SU-DHL-6 (cell line): ENCODE data around the gene ZDHHC8.

Experiments used
- H2AFZ ChIP-seq: fragments of 200-600 bp; sonication (generic); 2 replicates; pipeline ENCODE4 v1.6.1; 2014; ENCODE audit warnings: low read depth, mild to moderate bottlenecking, moderate library complexity, mixed read lengths, antibody characterized with exemption, low read length; ENCODE audit not compliant: severe bottlenecking
- H3F3A ChIP-seq: fragments of 200-600 bp; shearing (Covaris generic); 2 replicates; pipeline ENCODE4 v1.6.0; 2016; ENCODE audit warnings: antibody characterized with exemption, mild to moderate bottlenecking; ENCODE audit not compliant: insufficient read depth
- H3K27ac ChIP-seq: fragments of 200-600 bp; sonication (generic); 2 replicates; pipeline ENCODE4 v1.5.1; 2016; ENCODE audit warnings: low read depth, mild to moderate bottlenecking, low read length, moderate library complexity, mixed read lengths
- H3K27me3 ChIP-seq: fragments of 200-600 bp; sonication (generic), shearing (Covaris generic); 2 replicates; pipeline ENCODE4 v1.6.0; 2014; ENCODE audit warnings: mild to moderate bottlenecking, low read length
- H3K36me3 ChIP-seq: fragments of 200-600 bp; sonication (generic); 2 replicates; pipeline ENCODE4 v1.6.1; 2014; ENCODE audit warnings: mild to moderate bottlenecking, low read length, mixed read lengths
- H3K4me2 ChIP-seq: fragments of 300-600, 200-600 bp; shearing (Covaris generic), sonication (generic); 2 replicates; pipeline ENCODE4 v1.6.0; 2014; ENCODE audit warnings: low read length, low read depth, mild to moderate bottlenecking; ENCODE audit not compliant: poor library complexity, severe bottlenecking
- H3K4me3 ChIP-seq: fragments of 200-600 bp; sonication (generic); 2 replicates; pipeline ENCODE4 v1.5.1; 2014; ENCODE audit warnings: antibody characterized with exemption, low read length, mild to moderate bottlenecking, mixed read lengths; ENCODE audit not compliant: insufficient read depth, poor library complexity, severe bottlenecking
- H3K79me2 ChIP-seq: fragments of 200-600 bp; sonication (generic); 2 replicates; pipeline ENCODE4 v1.6.1; 2014; ENCODE audit warnings: mild to moderate bottlenecking, low read length, moderate library complexity; ENCODE audit not compliant: insufficient read depth
- H3K9ac ChIP-seq: fragments of 200-600 bp; sonication (generic); 2 replicates; pipeline ENCODE4 v1.7.0; 2014; ENCODE audit warnings: mild to moderate bottlenecking, low read length
- H3K9me2 ChIP-seq: fragments of 200-600 bp; sonication (generic); replicated peaks from 2 replicates; pipeline ENCODE4 v1.6.1; 2014; ENCODE audit warnings: low read length; ENCODE audit not compliant: insufficient read depth
- H3K9me3 ChIP-seq: fragments of 200-600 bp; sonication (generic); 2 replicates; pipeline ENCODE4 v1.6.1; 2014; ENCODE audit warnings: low read length, mixed read lengths; ENCODE audit not compliant: insufficient read depth
- H4K20me1 ChIP-seq: fragments of 200-600 bp; sonication (generic); 2 replicates; pipeline ENCODE4 v1.6.1; 2014; ENCODE audit warnings: low read depth, mild to moderate bottlenecking, antibody characterized with exemption, low read length, moderate library complexity, mixed read lengths
- EZH2phosphoT487 ChIP-seq: fragments of 200-600 bp; sonication (generic), shearing (Covaris generic); conservative IDR thresholded peaks from 2 replicates; pipeline ENCODE4 v1.6.1; 2018; ENCODE audit warnings: mild to moderate bottlenecking, antibody characterized with exemption, low read length, moderate library complexity, mixed read lengths
- TF ChIP-seq, protein P1 (sequence below): fragments of 200-600 bp; sonication (generic); IDR thresholded peaks from one replicate; pipeline ENCODE4 v1.5.1; 2017; ENCODE audit warnings: antibody characterized with exemption, mild to moderate bottlenecking, low read length, moderate library complexity; ENCODE audit not compliant: insufficient read depth, poor library complexity, severe bottlenecking

Gene ZDHHC8

DNA sequence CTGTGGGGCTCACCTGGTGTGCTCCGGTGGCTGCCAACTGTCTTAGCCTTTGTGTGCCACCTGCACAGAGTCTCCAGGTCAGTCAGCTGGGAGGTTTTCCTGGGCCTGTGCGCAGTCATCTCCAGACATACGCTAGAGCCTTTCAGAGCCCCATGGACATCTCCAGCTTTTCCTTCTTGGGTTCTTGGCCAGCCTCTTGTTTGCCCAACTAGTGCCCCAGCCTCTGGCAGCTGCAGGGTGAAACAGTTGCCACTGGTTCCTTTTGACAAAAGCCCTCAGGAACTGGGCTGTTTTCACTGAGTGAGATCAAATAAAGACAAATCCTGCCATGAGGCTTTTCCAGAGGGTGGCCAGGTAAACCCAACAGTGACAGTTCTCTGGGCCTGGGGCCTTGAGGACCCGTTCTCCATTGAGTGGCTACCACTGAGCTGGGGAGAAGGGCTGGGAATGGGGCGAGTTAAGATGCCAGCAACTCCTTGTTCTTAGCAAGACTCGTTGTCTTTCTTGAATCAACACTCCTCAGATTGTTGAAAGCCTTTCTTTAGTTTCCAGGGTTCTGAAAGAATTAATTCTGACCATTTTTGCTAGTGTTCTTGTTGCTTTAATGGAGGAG lies 32.4 kb upstream of the ZDHHC8 start:
- H3K9ac ChIP-seq, result no peak overlapping the region
- H3K9me3 ChIP-seq, result no peaks in the 10 kb centered on the region
- H3K4me3 ChIP-seq, result no peak overlapping the region
- no peaks in the 10 kb centered on the region for H4K20me1 ChIP-seq
- no peak overlapping the region for H2AFZ ChIP-seq
- no peak overlapping the region for H3K4me2 ChIP-seq
- no peak overlapping the region for H3K27ac ChIP-seq
- no peaks in the 10 kb centered on the region for H3K79me2 ChIP-seq
- H3K27me3 ChIP-seq, result no peaks in the 10 kb centered on the region
- H3K36me3 ChIP-seq, result peaks cover 2% of the 10 kb centered on the region; the same call in 1 of the 2 replicates
- H3K9me2 ChIP-seq, result no peaks in the 10 kb centered on the region
- no peak for TF ChIP-seq EZH2phosphoT487
- TF ChIP-seq, protein P1, sequence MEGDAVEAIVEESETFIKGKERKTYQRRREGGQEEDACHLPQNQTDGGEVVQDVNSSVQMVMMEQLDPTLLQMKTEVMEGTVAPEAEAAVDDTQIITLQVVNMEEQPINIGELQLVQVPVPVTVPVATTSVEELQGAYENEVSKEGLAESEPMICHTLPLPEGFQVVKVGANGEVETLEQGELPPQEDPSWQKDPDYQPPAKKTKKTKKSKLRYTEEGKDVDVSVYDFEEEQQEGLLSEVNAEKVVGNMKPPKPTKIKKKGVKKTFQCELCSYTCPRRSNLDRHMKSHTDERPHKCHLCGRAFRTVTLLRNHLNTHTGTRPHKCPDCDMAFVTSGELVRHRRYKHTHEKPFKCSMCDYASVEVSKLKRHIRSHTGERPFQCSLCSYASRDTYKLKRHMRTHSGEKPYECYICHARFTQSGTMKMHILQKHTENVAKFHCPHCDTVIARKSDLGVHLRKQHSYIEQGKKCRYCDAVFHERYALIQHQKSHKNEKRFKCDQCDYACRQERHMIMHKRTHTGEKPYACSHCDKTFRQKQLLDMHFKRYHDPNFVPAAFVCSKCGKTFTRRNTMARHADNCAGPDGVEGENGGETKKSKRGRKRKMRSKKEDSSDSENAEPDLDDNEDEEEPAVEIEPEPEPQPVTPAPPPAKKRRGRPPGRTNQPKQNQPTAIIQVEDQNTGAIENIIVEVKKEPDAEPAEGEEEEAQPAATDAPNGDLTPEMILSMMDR, result no peak
- H3F3A ChIP-seq, result no peaks in the 10 kb centered on the region

DNA sequence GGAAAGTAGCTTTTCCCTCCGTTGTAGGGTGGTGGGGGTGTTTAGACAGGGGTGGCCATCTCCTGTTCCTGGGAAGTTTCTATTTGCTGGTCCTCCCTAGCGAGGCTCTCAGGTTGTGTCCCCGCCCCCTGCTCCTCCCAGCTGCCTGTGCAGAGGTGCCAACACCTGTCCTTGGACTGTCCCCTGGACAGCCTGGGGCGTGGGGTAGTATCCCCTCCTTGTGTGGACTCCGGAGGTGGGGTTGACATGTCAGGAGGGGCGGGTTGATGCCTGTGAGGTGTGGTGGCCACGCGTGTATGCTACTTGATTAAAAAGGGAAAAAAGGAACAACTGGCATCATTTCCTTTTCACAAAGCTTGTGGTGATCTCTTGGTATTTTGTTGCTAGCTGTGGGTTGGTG lies 30.0 kb upstream of the ZDHHC8 start:
- Histone ChIP-seq H3K9me3 (no peaks in the 10 kb centered on the region), H3K27me3 (no peaks in the 10 kb centered on the region), H3F3A (no peaks in the 10 kb centered on the region), H4K20me1 (no peaks in the 10 kb centered on the region), H3K9ac (no peak overlapping the region), H3K27ac (no peak overlapping the region), H3K4me3 (no peak overlapping the region), H3K79me2 (no peaks in the 10 kb centered on the region), H2AFZ (no peak overlapping the region), H3K4me2 (no peak overlapping the region), H3K36me3 (no peaks in the 10 kb centered on the region), H3K9me2 (no peaks in the 10 kb centered on the region)
- no peak for TF ChIP-seq EZH2phosphoT487
- TF ChIP-seq, protein P1, result no peak

DNA sequence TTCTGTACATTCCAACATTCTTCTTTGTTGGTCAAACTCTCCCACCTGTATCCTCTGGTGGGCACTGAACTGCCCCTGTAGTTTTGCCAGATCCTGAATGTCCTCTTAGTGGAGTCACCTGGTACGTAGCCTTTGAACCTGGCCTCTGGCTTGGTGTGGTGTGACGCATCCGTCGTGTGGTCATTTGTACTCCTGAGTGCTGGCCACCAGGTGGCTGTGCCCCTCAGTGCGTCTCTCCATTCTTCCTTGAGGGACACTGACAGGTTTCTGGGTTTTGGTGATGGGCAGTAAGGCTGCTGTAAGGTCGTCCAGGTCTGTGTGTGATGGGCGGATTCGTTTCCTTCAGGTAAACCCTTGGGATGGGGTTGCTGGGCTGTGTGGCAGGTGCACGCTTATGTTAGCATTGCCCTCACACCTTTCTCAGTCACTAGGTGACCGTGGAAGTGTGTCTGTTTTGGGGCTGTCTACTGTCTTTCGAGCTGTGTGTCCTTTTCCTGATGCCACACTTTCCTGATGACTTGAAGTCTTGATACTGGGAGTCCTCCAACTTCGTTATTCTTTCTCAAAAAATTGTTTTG lies 29.3 kb upstream of the ZDHHC8 start:
- Histone ChIP-seq H3K27me3 (no peaks in the 10 kb centered on the region), H3K9ac (no peak overlapping the region), H3K9me2 (no peaks in the 10 kb centered on the region), H3K4me3 (no peak overlapping the region), H4K20me1 (no peaks in the 10 kb centered on the region), H3K4me2 (no peak overlapping the region), H3K36me3 (no peaks in the 10 kb centered on the region), H3K27ac (no peak overlapping the region), H3K9me3 (no peaks in the 10 kb centered on the region), H3F3A (no peaks in the 10 kb centered on the region), H2AFZ (no peak overlapping the region), H3K79me2 (no peaks in the 10 kb centered on the region)
- TF ChIP-seq, protein P1, result no peak
- no peak for TF ChIP-seq EZH2phosphoT487
